ENCODE results near the gene LMNA. TPM values are rescaled to one million over a fixed set of nuclear protein-coding genes. Genes with fewer than 3 reads are reported as not detected.
A peak's percentile ranks its signal among the peaks of the same experiment; 100 is the strongest.

The LMNA gene
- total and polyA plus RNA-seq, 3 donors from 2014 or later, result 162 to 219 (median 189) TPM

DNA sequence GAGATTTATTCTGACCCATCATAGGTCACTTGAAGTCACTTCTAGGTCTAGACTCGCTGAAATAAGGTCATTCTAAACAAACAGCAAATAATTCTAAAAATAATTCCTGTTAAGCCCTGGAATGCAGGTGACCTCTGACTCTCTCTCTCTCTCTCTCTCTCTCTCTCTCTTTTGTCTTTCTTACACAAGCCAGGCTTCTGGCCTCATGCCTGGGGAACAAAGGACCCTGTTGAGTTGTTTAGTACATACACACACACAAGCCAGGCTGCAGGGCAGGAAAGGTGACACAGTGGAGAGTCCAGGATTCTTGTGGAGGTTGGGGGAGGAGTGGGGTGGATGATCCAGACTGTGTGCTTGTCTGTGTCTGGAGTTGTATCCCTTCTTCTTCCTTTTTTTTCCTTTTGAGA, 28.3 kb upstream of the LMNA start:
- intact Hi-C loops (cut with DNase I; ENCODE audit: low total_unique reads), result no loop called here

DNA sequence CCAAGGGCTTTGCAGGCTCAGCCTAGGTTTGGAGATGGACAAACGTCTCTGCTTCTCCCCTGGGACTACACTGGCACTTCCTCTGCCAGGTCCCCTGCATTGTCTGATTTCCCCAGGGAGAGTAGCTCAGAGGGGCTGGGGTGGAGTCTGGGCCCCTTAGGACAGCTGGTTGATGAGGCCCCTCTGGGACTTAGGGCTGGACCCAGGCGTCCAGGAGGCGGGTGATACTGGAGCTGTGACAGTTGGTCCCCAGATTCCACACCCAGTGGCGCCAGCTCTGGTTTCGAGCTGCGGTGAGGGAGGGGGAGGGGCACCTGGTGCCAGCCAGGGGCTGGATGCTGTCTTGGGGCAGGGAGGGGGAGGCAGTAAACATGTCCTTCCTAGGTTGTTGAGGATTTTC, 24.8 kb upstream of the LMNA start:
- intact Hi-C loops (cut with DNase I; ENCODE audit: low total_unique reads), result loop anchor here (5.0 kb wide), 1 partner anchor 133 kb away; no protein-coding TSS in a partner anchor
- H3K27ac ChIP-seq, result no peak overlapping the region

More for the DNA sequence above, 28.3 kb upstream of the LMNA start:
- Histone ChIP-seq H3K36me3 (ENCODE audit: low read depth, missing control alignments) (no peaks in the 10 kb centered on the region), H3K27me3 (no peaks in the 10 kb centered on the region), H3K27ac (no peak overlapping the region), H3K4me3 (no peak overlapping the region), H3K9me3 (no peaks in the 10 kb centered on the region), H3K4me1 (peaks cover 20% of the 10 kb centered on the region)
- DNase-seq, result peak; percentile 46
- 31 to 55% methylated on average over 1 of the region's 1 CpG for WGBS, 2 donors
- TF ChIP-seq CTCF (IDR thresholded peaks at IDR 0.05), result no peak
- TF ChIP-seq POLR2A (IDR thresholded peaks at IDR 0.05), result no peak

GRCh38 chr1:156090138-156090839, 24.2 kb upstream of the LMNA start:
- 42% methylated on average over 5 of the region's 5 CpGs for WGBS, 2 donors
- Histone ChIP-seq H3K27me3 (no peaks in the 10 kb centered on the region), H3K4me1 (peaks cover 9% of the 10 kb centered on the region), H3K36me3 (ENCODE audit: low read depth, missing control alignments) (no peaks in the 10 kb centered on the region), H3K4me3 (no peak overlapping the region), H3K27ac (no peak overlapping the region), H3K9me3 (no peaks in the 10 kb centered on the region)
- TF ChIP-seq POLR2A (IDR thresholded peaks at IDR 0.05) (no peak), CTCF (IDR thresholded peaks at IDR 0.05) (no peak)
- intact Hi-C loops (cut with DNase I; ENCODE audit: low total_unique reads), result loop anchor here (5.0 kb wide), 1 partner anchor 132 kb away; no protein-coding TSS in a partner anchor
- peak; percentile 26 for DNase-seq

More for the DNA sequence above, 24.8 kb upstream of the LMNA start:
- H3K4me3 ChIP-seq, result no peak overlapping the region
- TF ChIP-seq POLR2A (IDR thresholded peaks at IDR 0.05) (no peak), CTCF (IDR thresholded peaks at IDR 0.05) (no peak)
- WGBS, 2 donors, result 76 to 90% methylated on average over 5 to 6 of the region's 6 CpGs
- H3K4me1 ChIP-seq, result peaks cover 9% of the 10 kb centered on the region
- DNase-seq, result no peak
- H3K27me3 ChIP-seq, result no peaks in the 10 kb centered on the region
- no peaks in the 10 kb centered on the region for H3K9me3 ChIP-seq
- no peaks in the 10 kb centered on the region for H3K36me3 ChIP-seq (ENCODE audit: low read depth, missing control alignments)

- Histone ChIP-seq H3K27ac (no peak overlapping the region), H3K4me3 (no peak overlapping the region), H3K4me1 (peaks cover 12% of the 10 kb centered on the region), H3K36me3 (ENCODE audit: low read depth, missing control alignments) (no peaks in the 10 kb centered on the region), H3K9me3 (no peaks in the 10 kb centered on the region), H3K27me3 (no peaks in the 10 kb centered on the region)
- TF ChIP-seq CTCF (IDR thresholded peaks at IDR 0.05), result peak; percentile 82 to 95 (median 85)
- no peak for TF ChIP-seq POLR2A (IDR thresholded peaks at IDR 0.05)
- 46 to 55% methylated on average over 11 to 14 of the region's 14 CpGs for WGBS, 2 donors
- peak; percentile 92 for DNase-seq
- intact Hi-C loops (cut with DNase I; ENCODE audit: low total_unique reads), result loop anchor here (5.0 kb wide), 1 partner anchor 131 kb away; no protein-coding TSS in a partner anchor
Measured at GRCh38 chr1:156090840-156091188, 23.7 kb upstream of the LMNA start.

GRCh38 chr1:156091610-156092009, 22.9 kb upstream of the LMNA start:
- no peaks in the 10 kb centered on the region for H3K9me3 ChIP-seq
- WGBS, 2 donors, result 71 to 76% methylated on average over 2 of the region's 2 CpGs
- no peak for TF ChIP-seq CTCF (IDR thresholded peaks at IDR 0.05)
- no peak for TF ChIP-seq POLR2A (IDR thresholded peaks at IDR 0.05)
- H3K36me3 ChIP-seq (ENCODE audit: low read depth, missing control alignments), result no peaks in the 10 kb centered on the region
- peaks cover 10% of the 10 kb centered on the region for H3K4me1 ChIP-seq
- no peak overlapping the region for H3K27ac ChIP-seq
- intact Hi-C loops (cut with DNase I; ENCODE audit: low total_unique reads), result loop anchor here (5.0 kb wide), 1 partner anchor 131 kb away; no protein-coding TSS in a partner anchor
- H3K27me3 ChIP-seq, result no peaks in the 10 kb centered on the region
- no peak overlapping the region for H3K4me3 ChIP-seq
- DNase-seq, result no peak
